GM21786 (cell line): ENCODE measurements around the gene MYO1H.
"Not testable (repeated sequence)": the region's sequence is repeated elsewhere in the genome, so short reads cannot be mapped to it uniquely, and the experiment has no call there.

Source experiments
- ATAC-seq: cut with Tn5 transposase; IDR thresholded peaks from one replicate; pipeline ENCODE4 v1.9.1; 2021; ENCODE audit not compliant: unreplicated experiment

The MYO1H gene

GRCh38 chr12:109345428-109345827, 2.3 kb upstream of the MYO1H start:
- no peak for ATAC-seq

- no peak for ATAC-seq
Observed at GRCh38 chr12:109346920-109347319, 780 bp upstream of the MYO1H start.

GRCh38 chr12:109352184-109352583, 4.5 kb downstream of the MYO1H start:
- ATAC-seq: no peak

- no peak for ATAC-seq
Observed at GRCh38 chr12:109356577-109356976, 8.9 kb downstream of the MYO1H start.

GRCh38 chr12:109357032-109357431, 9.3 kb downstream of the MYO1H start:
- ATAC-seq: no peak

GRCh38 chr12:109358154-109358869, 10.6 kb downstream of the MYO1H start:
- peak; percentile 81 for ATAC-seq

- ATAC-seq: no peak
Observed at GRCh38 chr12:109359131-109359690, 11.5 kb downstream of the MYO1H start.

- no peak for ATAC-seq
Observed at GRCh38 chr12:109369831-109370230, 22.1 kb downstream of the MYO1H start.

GRCh38 chr12:109377139-109377685, 29.5 kb downstream of the MYO1H start:
- ATAC-seq: no peak

- no peak for ATAC-seq
Observed at GRCh38 chr12:109378569-109378968, 30.9 kb downstream of the MYO1H start.

- ATAC-seq: no peak
Observed at GRCh38 chr12:109382031-109382430, 34.3 kb downstream of the MYO1H start.

- ATAC-seq: no peak
Observed at GRCh38 chr12:109383240-109383639, 35.5 kb downstream of the MYO1H start.

GRCh38 chr12:109385339-109386058, 37.8 kb downstream of the MYO1H start:
- no peak for ATAC-seq

GRCh38 chr12:109386059-109386433, 38.3 kb downstream of the MYO1H start:
- ATAC-seq: no peak

GRCh38 chr12:109387425-109388166, 39.9 kb downstream of the MYO1H start:
- no peak for ATAC-seq

- ATAC-seq: no peak
Observed at GRCh38 chr12:109388167-109388563, 40.5 kb downstream of the MYO1H start.

GRCh38 chr12:109389146-109389545, 41.4 kb downstream of the MYO1H start:
- ATAC-seq: no peak

- ATAC-seq: no peak
Observed at GRCh38 chr12:109393437-109394345, 46.0 kb downstream of the MYO1H start.

GRCh38 chr12:109394891-109395290, 47.2 kb downstream of the MYO1H start:
- ATAC-seq: no peak

- ATAC-seq: not testable (repeated sequence)
Observed at GRCh38 chr12:109404841-109405240, 57.1 kb downstream of the MYO1H start.
